Posterior cingulate gyrus (tissue), 11 donors: ENCODE results near the gene C2.

ENCODE experiments used
- DNase-seq, 10 donors: peaks; one replicate each; pipeline versions ENCODE4 v3.0.0 to v3.0.0-alpha.2; 2020 to 2021; ENCODE audit warnings: mixed read lengths in 3 of 10
- intact Hi-C: fragments of 100-400 bp; cut with DNase I; formaldehyde crosslinking; loops from one replicate; pipeline ENCODE4 v1.15.1; 2023

C2 gene

GRCh38 chr6:31949926-31950548 lies 22.5 kb downstream of the C2 start:
- intact Hi-C loops = loop anchor here (5.0 to 10.0 kb wide), 3 partner anchors 48 to 405 kb away; partner anchors contain the start of genes ATP6V1G2, DDX39B, LY6G5C and NFKBIL1
- DNase-seq = peak in 1 of 10 donors; percentile 33

GRCh38 chr6:31952140-31952805 lies 24.8 kb downstream of the C2 start:
- intact Hi-C loops = loop anchor here (5.0 to 10.0 kb wide), 3 partner anchors 50 to 407 kb away; partner anchors contain the start of genes ATP6V1G2, DDX39B, LY6G5C and NFKBIL1
- peak in 8 of 10 donors; percentile 31 to 93 (median 56) for DNase-seq

- intact Hi-C loops = loop anchor here (5.0 to 10.0 kb wide), 3 partner anchors 51 to 408 kb away; partner anchors contain the start of genes ATP6V1G2, DDX39B, LY6G5C and NFKBIL1
- peak in 1 of 10 donors; percentile 43 for DNase-seq
These were observed 25.4 kb downstream of the C2 start for GRCh38 chr6:31952890-31953289.

GRCh38 chr6:31954511-31954910 lies 27.0 kb downstream of the C2 start:
- intact Hi-C loops = loop anchor here (5.0 to 10.0 kb wide), 3 partner anchors 52 to 410 kb away; partner anchors contain the start of genes ATP6V1G2, DDX39B, LY6G5C and NFKBIL1
- DNase-seq = peak in 1 of 10 donors; percentile 70

- intact Hi-C loops = loop anchor here (10.0 kb wide), 1 partner anchor 412 kb away; the partner anchor contains the start of genes ATP6V1G2, DDX39B and NFKBIL1
- peak in 1 of 10 donors; percentile 13 for DNase-seq
These were observed 29.3 kb downstream of the C2 start for GRCh38 chr6:31956796-31957195.

DNA sequence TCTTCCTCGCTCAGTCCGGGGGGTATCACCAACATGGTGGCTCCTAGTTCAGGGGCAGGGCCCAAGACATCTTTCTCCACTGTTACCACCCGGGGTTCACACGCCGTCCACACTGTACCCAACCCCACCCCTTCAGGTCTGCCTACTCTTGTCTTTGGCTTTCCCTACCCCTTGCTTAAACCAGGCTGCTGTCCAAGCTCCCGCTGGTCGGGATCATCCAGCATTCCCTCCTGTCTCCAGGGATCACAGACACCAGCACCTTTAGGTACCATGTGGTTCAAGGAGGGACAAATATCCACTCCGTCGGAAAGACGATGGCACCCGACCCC lies 30.9 kb downstream of the C2 start:
- DNase-seq = peak in 1 of 10 donors; percentile 74
- intact Hi-C loops = loop anchor here (10.0 kb wide), 1 partner anchor 414 kb away; the partner anchor contains the start of genes ATP6V1G2, DDX39B and NFKBIL1

DNA sequence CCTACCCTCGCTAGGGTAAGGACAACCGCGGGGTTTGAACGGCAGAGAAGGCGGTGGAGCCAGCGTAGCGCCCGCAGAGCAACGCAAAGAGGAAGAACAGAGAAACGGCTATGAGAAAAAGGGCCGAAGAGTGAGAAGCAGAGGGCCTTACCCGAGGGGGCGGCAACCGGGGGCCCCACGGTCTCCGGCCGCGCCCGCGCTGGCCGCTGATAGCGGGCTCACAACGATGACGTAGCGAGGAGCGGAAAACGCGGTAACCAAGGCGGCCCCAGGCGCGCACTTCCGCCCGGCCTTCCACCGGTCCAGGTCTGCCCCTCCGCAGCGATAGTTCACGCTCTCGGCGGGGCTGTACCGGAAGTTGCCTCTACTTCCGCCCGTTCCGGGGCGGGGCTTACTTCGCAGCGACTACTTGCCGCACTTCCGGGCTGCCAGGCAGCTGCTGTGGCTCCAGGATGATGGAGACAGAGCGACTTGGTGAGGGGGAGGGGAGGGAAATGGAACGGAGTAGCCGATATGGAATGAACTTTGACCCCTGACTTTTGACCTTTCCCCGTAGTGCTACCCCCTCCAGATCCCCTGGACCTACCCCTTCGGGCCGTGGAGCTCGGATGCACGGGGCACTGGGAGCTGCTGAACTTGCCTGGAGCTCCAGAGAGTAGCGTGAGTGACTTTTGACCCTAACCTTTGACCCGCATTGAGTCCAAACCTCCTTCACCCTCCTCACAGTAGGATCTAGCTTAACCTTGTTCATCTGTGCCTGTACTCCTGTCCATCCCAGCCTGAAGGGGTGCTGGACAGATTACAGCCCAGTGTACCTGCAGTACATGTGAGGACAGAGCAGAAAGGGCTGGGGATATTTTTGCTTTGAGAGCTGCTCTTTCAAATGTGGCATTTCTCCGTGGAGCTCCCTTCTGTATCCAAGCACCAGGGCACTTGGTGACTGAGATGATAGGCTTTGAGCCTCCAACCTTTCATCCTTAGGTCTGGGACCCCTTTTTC lies 31.5 kb downstream of the C2 start, which contains the start of the genes NELFE and SKIC2:
NELFE (minus strand) TSS at position 231 of the 999 bp plus-strand sequence. CDS start 525 bp downstream, outside the sequence.
SKIC2 (plus strand) TSS at position 435 of the 999 bp plus-strand sequence; CDS start at position 453, 18 bp downstream.
- intact Hi-C loops = loop anchor here (1.0 to 10.0 kb wide), 2 partner anchors 12 to 414 kb away; partner anchors contain the start of genes ATP6V1G2, DDX39B and NFKBIL1
- peak; percentile 98 to 100 (median 99) for DNase-seq

DNA sequence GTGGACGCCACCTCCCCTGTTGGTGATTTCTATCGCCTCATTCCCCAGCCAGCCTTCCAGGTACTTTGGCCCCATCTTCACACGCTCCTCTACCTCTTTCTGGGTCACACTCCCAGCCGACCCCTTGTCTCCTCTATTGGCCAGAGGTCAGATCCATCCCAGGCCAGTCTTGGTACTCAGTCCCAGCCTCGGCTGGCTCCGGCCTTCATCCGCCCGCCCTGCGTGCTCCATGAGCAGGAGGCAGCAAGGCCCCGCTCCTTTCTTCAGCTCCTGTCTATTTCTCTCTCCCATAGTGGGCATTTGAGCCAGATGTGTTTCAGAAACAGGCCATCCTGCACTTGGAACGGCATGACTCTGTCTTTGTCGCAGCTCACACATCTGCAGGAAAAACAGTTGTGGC lies 34.1 kb downstream of the C2 start:
- intact Hi-C loops = no loop called here
- DNase-seq = peak in 1 of 10 donors; percentile 66

- intact Hi-C loops = no loop called here
These were observed 36.4 kb downstream of the C2 start for GRCh38 chr6:31963921-31964320.

DNA sequence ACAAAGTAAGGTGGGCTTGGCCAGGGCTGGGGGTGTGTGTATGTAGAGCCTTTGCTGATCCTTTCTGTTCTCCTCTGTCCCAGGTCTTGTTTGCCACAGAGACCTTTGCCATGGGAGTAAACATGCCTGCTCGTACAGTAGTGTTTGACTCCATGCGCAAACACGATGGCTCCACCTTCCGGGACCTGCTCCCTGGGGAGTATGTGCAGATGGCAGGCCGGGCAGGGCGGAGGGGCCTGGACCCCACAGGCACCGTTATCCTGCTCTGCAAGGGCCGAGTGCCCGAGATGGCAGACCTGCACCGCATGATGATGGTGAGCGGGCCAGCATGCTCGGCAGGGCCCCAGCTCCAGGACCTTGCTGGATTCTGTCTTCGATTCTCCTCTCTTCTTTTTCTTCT lies 38.2 kb downstream of the C2 start:
- DNase-seq = peak in 2 of 10 donors; percentile 40 to 63
- intact Hi-C loops = no loop called here

More at GRCh38 chr6:31963921-31964320, 36.4 kb downstream of the C2 start:
- peak in 1 of 10 donors; percentile 41 for DNase-seq

DNA sequence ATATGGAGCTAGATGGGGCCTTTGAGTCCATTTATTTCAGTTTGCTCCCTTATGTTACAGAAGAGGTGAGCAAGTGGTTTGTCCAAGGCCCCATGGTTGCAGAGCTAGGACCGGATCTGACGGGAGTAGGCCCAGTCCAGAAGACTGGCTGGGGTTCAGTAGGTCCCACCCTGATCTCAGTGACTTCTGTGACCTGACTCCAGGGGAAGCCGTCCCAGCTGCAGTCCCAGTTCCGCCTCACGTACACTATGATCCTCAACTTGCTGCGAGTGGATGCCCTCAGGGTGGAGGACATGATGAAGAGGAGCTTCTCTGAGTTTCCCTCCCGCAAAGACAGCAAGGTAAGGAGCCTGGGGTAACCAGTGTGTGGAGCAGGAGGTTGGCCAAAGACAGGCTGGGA lies 39.0 kb downstream of the C2 start:
- DNase-seq = peak in 1 of 10 donors; percentile 17
- intact Hi-C loops = no loop called here

DNA sequence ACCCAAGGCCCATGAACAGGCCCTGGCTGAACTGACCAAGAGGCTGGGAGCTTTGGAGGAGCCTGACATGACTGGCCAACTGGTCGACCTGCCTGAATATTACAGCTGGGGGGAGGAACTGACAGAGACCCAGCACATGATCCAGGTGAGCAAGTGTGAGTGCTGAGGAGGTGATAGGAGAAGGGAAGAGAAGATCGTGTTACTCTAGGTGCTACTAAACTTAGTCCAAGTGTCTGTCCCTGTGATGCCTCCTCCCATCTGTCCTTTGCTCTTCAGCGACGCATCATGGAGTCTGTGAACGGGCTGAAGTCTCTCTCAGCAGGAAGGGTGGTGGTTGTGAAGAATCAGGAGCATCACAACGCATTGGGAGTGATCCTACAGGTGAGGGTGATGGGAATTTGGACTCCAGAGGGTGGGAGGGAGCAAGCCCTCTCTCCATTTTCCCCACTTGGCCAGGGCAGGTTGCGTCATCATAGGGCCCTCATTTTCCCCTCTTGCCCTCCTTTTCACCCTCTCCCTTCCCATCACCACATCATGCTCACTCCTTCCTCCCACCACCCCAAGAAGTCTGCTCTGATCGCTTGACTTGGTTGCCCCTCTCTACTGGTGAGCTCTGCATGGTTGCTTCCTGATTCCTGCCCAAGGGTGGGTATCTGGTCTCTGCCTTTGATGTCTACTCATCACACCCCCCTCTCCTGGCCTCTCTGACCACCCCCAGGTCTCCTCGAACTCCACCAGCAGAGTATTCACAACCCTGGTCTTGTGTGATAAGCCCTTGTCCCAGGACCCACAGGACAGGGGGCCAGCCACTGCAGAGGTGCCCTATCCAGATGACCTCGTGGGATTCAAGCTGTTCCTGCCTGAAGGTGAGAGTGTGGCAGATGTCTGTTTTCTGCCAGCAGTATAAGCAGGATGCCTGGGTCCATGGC lies 39.7 kb downstream of the C2 start:
- peak in 2 of 10 donors; percentile 20 to 40 for DNase-seq
- intact Hi-C loops = no loop called here

GRCh38 chr6:31967926-31968320 lies 40.4 kb downstream of the C2 start:
- intact Hi-C loops = no loop called here
- DNase-seq = no peak

- intact Hi-C loops = no loop called here
- peak in 1 of 10 donors; percentile 76 for DNase-seq
These were observed 40.8 kb downstream of the C2 start for GRCh38 chr6:31968326-31968725.

- intact Hi-C loops = no loop called here
- peak in 2 of 10 donors; percentile 18 to 77 for DNase-seq
These were observed 41.5 kb downstream of the C2 start for GRCh38 chr6:31968791-31969711.

- DNase-seq = peak in 1 of 10 donors; percentile 62
- intact Hi-C loops = no loop called here
These were observed 42.4 kb downstream of the C2 start for GRCh38 chr6:31969712-31970603.
